ENCODE measurements around the gene PHF23. TPM values are rescaled to one million over a fixed set of nuclear protein-coding genes. Genes with fewer than 3 reads are reported as not detected.

PHF23 gene
- total and polyA plus RNA-seq, 9 of the 15 experiments (the other 6 are each of a cell fraction or from before 2014, with no cell fraction given): 7.4 to 87.5 (median 33.7) TPM

GRCh38 chr17:7229504-7229903 is 9.8 kb downstream of the PHF23 start (continued):
- no peak for TF ChIP-seq TSHZ1 (CRISPR knock-in tag; IDR thresholded peaks at IDR 0.05)
- TF ChIP-seq MXD1 (CRISPR knock-in tag; IDR thresholded peaks at IDR 0.05; ENCODE audit: borderline replicate concordance, poor library complexity, severe bottlenecking): no peak
- TF ChIP-seq BCL6 (CRISPR knock-in tag; IDR thresholded peaks at IDR 0.05): no peak

- no peak overlapping the region for H3K27ac ChIP-seq (ENCODE audit: extremely low read depth, low read depth, low read length)
- H4K20me1 ChIP-seq (replicated peaks; ENCODE audit: control insufficient read depth, insufficient read depth, low read length): peaks cover 7% of the 10 kb centered on the region
- in situ Hi-C loops (cut with MboI) (no loop called here), intact Hi-C loops (cut with micrococcal nuclease) (no loop called here)
- ATAC-seq (no peak), DNase-seq (ENCODE audit: extremely low read depth in 1 of 4, low spot score in 3 of 4) (no peak), FAIRE-seq (no peak)
- no peak overlapping the region for H2AFZ ChIP-seq (ENCODE audit: low read depth, low read length)
- no peak overlapping the region for H3K4me2 ChIP-seq (ENCODE audit: insufficient read depth, low read length)
- H3K36me3 ChIP-seq (ENCODE audit: control insufficient read depth, insufficient read depth, low read length): peaks cover 76% of the 10 kb centered on the region; the same call in 2 of the 3 replicates
- H3K4me1 ChIP-seq (replicated peaks in 1 of 2; ENCODE audit: control insufficient read depth in 2 of 2, insufficient read depth in 2 of 2, low read length in 2 of 2): peaks cover 7 to 27% of the 10 kb centered on the region in 2 experiments; a peak in 4 of 5 replicates
- H3K79me2 ChIP-seq (ENCODE audit: control insufficient read depth, insufficient read depth, low read length): peaks cover 38% of the 10 kb centered on the region
- BruUV-seq (replicated peaks): no TSS peak
- no peak for TF ChIP-seq FOXP4 (CRISPR knock-in tag; IDR thresholded peaks at IDR 0.05; ENCODE audit: borderline replicate concordance)
- H3K4me3 ChIP-seq: no peak overlapping the region
- CTCF ChIA-PET (ENCODE audit: low intra/inter-chr PET ratio): no interaction called here
- no peaks in the 10 kb centered on the region for H3K9me3 ChIP-seq (replicated peaks; ENCODE audit: control insufficient read depth, insufficient read depth, low read depth, low read length)
- 88% methylated on average over 4 of the region's 14 CpGs for WGBS (ENCODE audit: insufficient coverage, low coverage, missing lambda C conversion rate)
- H3K27me3 ChIP-seq (ENCODE audit: control insufficient read depth in 2 of 2, insufficient read depth in 2 of 2, low read length in 2 of 2): no peaks in the 10 kb centered on the region
- peaks cover 4% of the 10 kb centered on the region for H3K9me1 ChIP-seq (ENCODE audit: control insufficient read depth, insufficient read depth, low read length)
- POLR2A ChIA-PET: interaction anchor here (0.6 to 2.8 kb wide), 2 partner anchors 8 to 26 kb away, joined by 3 to 19 read pairs; partner anchors contain the start of genes ACADVL and DLG4
- no peak overlapping the region for H3K9ac ChIP-seq (ENCODE audit: insufficient read depth in 1 of 2, low read depth in 2 of 2, low read length in 2 of 2)
These were observed 10.3 kb downstream of the PHF23 start for GRCh38 chr17:7228920-7229319.

All from K562 (cell line).